GM18526 (cell line): ENCODE data around the gene RPL10A.

ENCODE experiments used
- POLR2A ChIP-seq: IDR thresholded peaks from 3 replicates; pipeline ENCODE4 v1.6.1; 2011; ENCODE audit not compliant: insufficient read length; ENCODE audit errors: extremely low read depth

Gene RPL10A

GRCh38 chr6:35492974-35493284, 24.7 kb downstream of the RPL10A start:
- TF ChIP-seq POLR2A = no peak

- TF ChIP-seq POLR2A = no peak
Observed at GRCh38 chr6:35493307-35493983, 25.2 kb downstream of the RPL10A start.

GRCh38 chr6:35494161-35494563, 26.0 kb downstream of the RPL10A start:
- TF ChIP-seq POLR2A = no peak

DNA sequence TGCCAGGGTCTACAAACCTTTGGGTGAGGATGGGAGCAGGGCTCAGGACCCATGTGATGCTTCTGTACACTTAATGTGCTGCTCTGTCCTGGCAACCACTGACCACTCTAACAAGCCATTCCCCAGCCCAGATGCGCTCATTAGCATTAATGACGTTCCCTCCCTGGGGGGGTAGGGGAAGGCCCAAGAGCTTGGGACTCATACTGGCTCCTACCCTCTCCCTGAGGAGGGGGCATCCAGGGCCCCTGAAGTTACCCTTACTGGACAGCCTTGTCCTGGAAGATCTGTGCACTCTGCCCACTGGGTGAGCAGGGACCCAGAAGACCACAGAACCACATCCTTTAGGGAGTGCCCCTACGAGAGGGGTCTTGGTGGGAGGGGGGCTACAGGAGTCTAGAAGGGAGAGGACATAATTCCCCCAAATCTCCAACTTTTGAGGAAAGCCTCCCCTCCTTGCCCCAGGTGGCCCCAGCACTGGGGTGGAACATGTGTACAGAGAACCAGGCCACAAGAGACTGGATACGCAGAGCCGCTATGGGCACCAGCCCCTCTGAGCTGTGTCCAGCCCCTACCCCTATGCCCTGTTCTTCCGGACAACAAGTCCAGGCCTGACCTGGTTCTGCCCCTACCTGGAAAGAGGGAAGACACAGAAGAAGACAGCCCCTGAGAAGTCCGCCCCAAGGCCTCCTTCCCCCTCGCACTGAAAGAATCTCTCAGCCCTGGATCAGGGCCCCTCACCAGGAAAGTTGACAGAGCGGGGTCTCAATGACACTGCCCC, 27.2 kb downstream of the RPL10A start:
- TF ChIP-seq POLR2A = no peak

GRCh38 chr6:35496036-35496840, 28.0 kb downstream of the RPL10A start:
- TF ChIP-seq POLR2A = no peak

DNA sequence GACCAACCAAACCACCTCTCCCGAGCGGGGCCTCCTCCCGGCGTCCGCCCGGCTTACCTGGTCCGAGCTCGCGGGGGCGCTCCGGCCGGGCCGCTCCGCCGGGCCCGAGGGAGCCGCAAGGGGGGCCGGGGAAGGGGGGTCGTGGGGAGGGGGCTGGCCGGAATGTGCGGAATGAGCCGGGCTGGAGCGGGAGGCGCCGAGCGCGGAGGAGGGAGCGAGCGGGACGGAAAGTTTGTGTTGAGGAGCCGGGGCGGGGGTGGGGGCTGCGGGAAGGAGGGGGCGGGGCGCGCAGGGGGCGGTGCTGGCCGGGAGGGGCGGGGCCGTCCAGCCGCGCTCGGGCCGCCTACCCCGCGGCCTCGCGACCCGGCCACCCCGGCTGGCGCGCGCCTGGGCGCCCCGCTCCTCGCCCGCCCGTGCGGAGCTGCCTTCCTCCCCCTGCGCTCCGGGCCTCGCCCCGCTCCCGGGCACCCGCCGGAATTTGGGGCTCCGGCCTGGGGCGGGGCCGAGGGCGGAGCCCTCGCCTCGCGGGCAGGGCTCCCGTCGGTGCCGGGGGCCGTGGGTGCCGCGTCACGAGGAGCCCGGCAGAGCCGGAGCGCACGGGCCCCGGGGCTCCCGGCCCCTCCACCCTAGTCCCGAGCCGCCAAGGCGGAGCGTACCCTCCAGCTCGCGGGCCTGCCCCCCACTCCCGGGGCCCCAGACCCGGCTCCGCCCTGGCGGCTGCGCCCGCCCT, 28.8 kb downstream of the RPL10A start, which contains the start of gene TEAD3:
TSS of gene TEAD3 (minus strand) at position 239 of the 730 bp plus-strand sequence.
- TF ChIP-seq POLR2A = no peak

- no peak for TF ChIP-seq POLR2A
Observed at GRCh38 chr6:35497571-35498421, 29.6 kb downstream of the RPL10A start.

DNA sequence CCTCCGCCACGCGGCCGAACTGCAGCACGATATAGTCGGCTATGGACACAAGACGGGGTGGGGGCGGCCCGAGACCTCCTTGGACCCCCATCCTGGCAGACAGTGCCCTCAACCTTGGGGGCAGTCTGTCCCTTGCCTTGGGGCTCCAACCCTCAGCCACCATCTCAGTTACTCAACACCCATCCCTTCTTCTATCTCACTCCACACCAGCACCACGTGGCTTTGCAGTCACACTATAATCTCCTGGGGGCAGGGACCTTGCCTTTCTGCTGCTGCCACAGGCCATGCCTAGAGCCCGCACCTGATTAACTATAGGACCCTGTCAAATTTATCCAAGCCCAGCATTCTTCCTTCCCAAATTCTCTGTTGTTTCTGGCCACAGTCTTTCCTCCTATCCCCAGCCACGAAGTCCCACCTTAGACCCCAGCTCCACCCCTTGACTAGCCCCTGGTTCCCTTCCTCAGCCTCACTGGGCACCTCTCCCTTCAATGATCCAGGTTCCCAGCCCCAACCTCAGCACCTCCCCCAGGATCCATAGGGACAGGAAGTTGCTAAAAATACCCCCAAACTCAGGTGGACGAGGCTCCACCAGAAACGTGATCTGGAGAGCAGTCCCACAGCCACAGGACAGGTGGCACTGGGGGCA, 30.3 kb downstream of the RPL10A start:
- TF ChIP-seq POLR2A = no peak

GRCh38 chr6:35499372-35499771, 31.2 kb downstream of the RPL10A start:
- TF ChIP-seq POLR2A = no peak

DNA sequence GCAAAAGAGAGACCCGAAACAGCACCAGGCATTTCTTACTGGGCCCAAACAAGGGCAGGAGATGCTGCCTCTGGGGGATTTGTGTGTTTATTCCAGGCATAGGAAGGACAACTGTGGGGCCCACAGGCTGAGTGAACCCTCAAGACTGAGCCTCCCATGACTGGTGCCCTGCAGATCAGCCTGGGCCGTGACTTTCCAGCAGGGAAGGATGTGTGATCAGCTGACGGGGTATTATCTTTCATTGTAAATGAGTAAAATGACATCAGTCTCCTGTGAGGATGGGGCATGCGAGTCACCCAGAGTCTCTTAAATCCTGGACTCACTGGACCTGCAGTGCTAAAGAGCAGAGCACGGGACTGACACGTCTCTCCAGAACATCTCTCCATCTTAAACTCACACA, 32.6 kb downstream of the RPL10A start:
- TF ChIP-seq POLR2A = no peak

- TF ChIP-seq POLR2A = no peak
Observed at GRCh38 chr6:35501784-35502183, 33.6 kb downstream of the RPL10A start.

DNA sequence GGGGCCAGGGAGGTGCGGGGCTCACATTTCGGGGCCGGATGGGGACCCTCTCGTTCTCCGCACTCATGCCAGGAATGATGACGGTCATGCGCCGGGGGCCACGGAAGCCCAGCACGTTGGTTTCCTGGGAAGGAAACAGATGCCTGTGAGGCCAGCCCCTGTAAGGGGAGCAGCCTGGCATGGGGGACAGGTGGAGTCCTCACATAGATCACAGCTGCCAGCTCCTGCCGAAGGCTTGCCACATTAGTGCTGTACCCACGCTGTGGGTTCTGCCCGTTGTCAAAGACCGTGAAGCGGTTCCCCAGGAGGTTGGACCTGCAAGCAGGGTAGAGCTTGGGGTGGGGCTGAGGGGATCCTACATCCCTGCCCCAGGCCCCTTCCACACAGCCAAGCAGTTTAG, 35.3 kb downstream of the RPL10A start:
- TF ChIP-seq POLR2A = no peak

DNA sequence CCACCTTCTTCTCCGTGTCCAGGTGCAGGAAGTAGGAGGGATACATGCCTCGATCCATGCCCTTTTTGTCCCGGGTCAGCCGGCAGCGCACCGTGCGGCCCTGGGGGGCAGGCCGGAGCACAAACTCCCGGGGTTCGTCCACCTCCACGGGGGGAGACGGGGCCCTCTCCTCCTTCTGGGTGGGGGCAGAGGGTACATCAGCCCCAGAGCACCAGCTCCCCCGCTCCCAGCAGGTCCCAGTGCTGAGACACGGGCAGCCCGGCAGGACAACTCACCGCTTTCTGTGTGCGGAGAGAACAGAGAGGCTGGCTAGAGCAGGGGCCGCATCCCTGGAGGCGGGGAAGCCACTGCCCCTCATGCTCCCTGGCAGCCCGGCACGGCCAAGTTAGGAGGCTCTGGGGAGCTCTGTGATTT, 37.8 kb downstream of the RPL10A start:
- no peak for TF ChIP-seq POLR2A

DNA sequence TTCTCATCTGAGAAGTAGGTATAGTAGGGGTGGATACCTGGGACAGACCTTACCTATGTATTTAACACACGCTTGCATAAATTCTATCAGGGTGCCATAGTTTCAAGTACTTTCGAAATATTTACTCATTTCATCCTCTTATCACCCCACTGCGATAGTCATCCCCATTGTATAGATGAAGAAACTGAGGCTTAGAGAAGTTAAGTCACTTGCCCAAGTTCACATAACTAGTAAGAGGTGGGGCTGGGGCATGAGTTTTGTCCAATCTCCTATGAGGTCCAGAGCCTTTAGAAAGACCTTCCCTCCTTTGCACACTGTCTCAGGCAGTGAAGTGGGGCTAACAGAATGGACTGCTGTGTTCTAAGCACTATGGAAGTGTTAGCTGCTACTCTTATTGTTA, 38.3 kb downstream of the RPL10A start:
- TF ChIP-seq POLR2A = no peak
